Endothelial cell of umbilical vein (primary cell): ENCODE measurements around the gene ACTMAP. TPM values are rescaled to one million over a fixed set of nuclear protein-coding genes. Genes with fewer than 3 reads are reported as not detected.

ENCODE experiments used
- BruUV-seq: library from RNA; stranded (reverse); fragments of 400-500 nt; replicated peaks from 2 replicates; lab custom pipeline; 2021; lab: Mats Ljungman, UMichigan
- CTCF ChIA-PET: fragments of 300-600, 350-600 bp; sonication (Branson Sonifier 250); formaldehyde crosslinking; loops from one replicate; lab custom pipeline; 2021; ENCODE audit warnings: antibody characterized with exemption, inconsistent platforms; lab: Charles Lee
- POLR2A ChIA-PET: fragments of 300-600, 350-600 bp; sonication (Branson Sonifier 250); formaldehyde crosslinking; loops from one replicate; lab custom pipeline; 2021; ENCODE audit warnings: antibody characterized with exemption, inconsistent platforms; lab: Charles Lee
- DNase-seq: peaks from one replicate; pipeline ENCODE4 v3.0.0-alpha.2; 2011; ENCODE audit warnings: low read depth, low spot score
- FAIRE-seq: peaks from 2 replicates; lab custom pipeline; 2011; peaks lifted over from hg19 to GRCh38; lab: Jason Lieb, UNC
- H2AFZ ChIP-seq: 2 replicates; pipeline ENCODE4 v1.6.0; 2012; ENCODE audit warnings: low read depth, low read length, control low read depth, inconsistent platforms
- H3K27ac ChIP-seq: 2 replicates; pipeline ENCODE4 v1.5.1; 2011; ENCODE audit warnings: low read depth, mild to moderate bottlenecking, control low read depth, low read length, moderate library complexity; ENCODE audit not compliant: insufficient read depth
- H3K27me3 ChIP-seq, 2 experiments: 2 replicates each; pipeline versions ENCODE4 v1.6.0 to v1.6.1; 2011; ENCODE audit warnings: low read length in 2 of 2, mixed read lengths in 1 of 2; ENCODE audit not compliant: control insufficient read depth in 2 of 2, insufficient read depth in 2 of 2
- H3K36me3 ChIP-seq, 2 experiments: 2 replicates in 1 of 2; 3 replicates in 1 of 2; pipeline ENCODE4 v1.5.1; 2011; ENCODE audit warnings: low read length in 2 of 2, mild to moderate bottlenecking in 1 of 2, moderate library complexity in 1 of 2; ENCODE audit not compliant: control insufficient read depth in 2 of 2, insufficient read depth in 2 of 2; ENCODE audit errors: extremely low read depth in 1 of 2
- H3K4me1 ChIP-seq: 3 replicates; pipeline ENCODE4 v1.5.1; 2011; ENCODE audit warnings: mild to moderate bottlenecking, low read length; ENCODE audit not compliant: control insufficient read depth, insufficient read depth; ENCODE audit errors: extremely low read depth
- H3K4me2 ChIP-seq: 2 replicates; pipeline ENCODE4 v1.6.1; 2011; ENCODE audit warnings: low read length, control low read depth, mixed read lengths; ENCODE audit not compliant: insufficient read depth
- H3K4me3 ChIP-seq, 3 experiments: fragments of 200-600 bp in 1 of 3; sonication (generic), shearing (Covaris generic) in 1 of 3; replicated peaks in 1 of 3; 2 replicates each; pipeline ENCODE4 v1.5.1; 2011 to 2016; ENCODE audit warnings: control low read depth in 3 of 3, low read length in 3 of 3, mild to moderate bottlenecking in 2 of 3, inconsistent platforms in 1 of 3, low read depth in 1 of 3, moderate library complexity in 1 of 3; ENCODE audit not compliant: insufficient read depth in 1 of 3
- H3K79me2 ChIP-seq: 2 replicates; pipeline ENCODE4 v1.6.0; 2012; ENCODE audit warnings: low read length, inconsistent platforms; ENCODE audit not compliant: control insufficient read depth, insufficient read depth
- H3K9ac ChIP-seq: replicated peaks from 2 replicates; pipeline ENCODE3; 2011; ENCODE audit warnings: low read length, control low read depth; ENCODE audit not compliant: insufficient read depth; ENCODE audit errors: extremely low read depth
- H3K9me1 ChIP-seq: replicated peaks from 3 replicates; pipeline ENCODE4 v1.6.0; 2011; ENCODE audit warnings: mild to moderate bottlenecking, low read length; ENCODE audit not compliant: control insufficient read depth, insufficient read depth; ENCODE audit errors: extremely low read depth
- H3K9me3 ChIP-seq: replicated peaks from 2 replicates; pipeline ENCODE4 v1.5.1; 2012; ENCODE audit warnings: low read length, inconsistent platforms; ENCODE audit not compliant: control insufficient read depth, insufficient read depth
- H4K20me1 ChIP-seq: replicated peaks from 2 replicates; pipeline ENCODE3; 2011; ENCODE audit warnings: mild to moderate bottlenecking, low read length; ENCODE audit not compliant: control insufficient read depth, insufficient read depth; ENCODE audit errors: extremely low read depth
- CTCF ChIP-seq, 2 donors: IDR thresholded peaks; 1 replicate in 1 of 2; 2 replicates in 1 of 2; pipeline ENCODE4 v1.5.1; 2011; ENCODE audit warnings: low read length in 2 of 2, mild to moderate bottlenecking in 2 of 2, moderate library complexity in 2 of 2, control low read depth in 1 of 2, inconsistent platforms in 1 of 2, low read depth in 1 of 2; ENCODE audit not compliant: insufficient read depth in 1 of 2; ENCODE audit errors: extremely low read depth in 1 of 2
- EZH2 ChIP-seq: IDR thresholded peaks from 2 replicates; pipeline ENCODE4 v1.6.1; 2012; ENCODE audit warnings: borderline replicate concordance, low read depth, mild to moderate bottlenecking, moderate library complexity, low read length, inconsistent platforms; ENCODE audit not compliant: severe bottlenecking
- FOS ChIP-seq: IDR thresholded peaks from 2 replicates; pipeline ENCODE4 v1.6.1; 2011; ENCODE audit warnings: mild to moderate bottlenecking, low read length, moderate library complexity, borderline replicate concordance; ENCODE audit not compliant: insufficient read depth
- GATA2 ChIP-seq: IDR thresholded peaks from 2 replicates; pipeline ENCODE4 v1.7.0; 2011; ENCODE audit warnings: low read depth, mild to moderate bottlenecking, moderate library complexity, mixed read lengths, low read length; ENCODE audit not compliant: insufficient read length, insufficient read depth
- JUN ChIP-seq: IDR thresholded peaks from 2 replicates; pipeline ENCODE4 v1.6.1; 2011; ENCODE audit warnings: borderline replicate concordance, low read depth; ENCODE audit not compliant: insufficient read length, insufficient read depth
- MAX ChIP-seq: IDR thresholded peaks from 2 replicates; pipeline ENCODE4 v1.6.1; 2011; ENCODE audit not compliant: insufficient read depth, insufficient read length
- MYC ChIP-seq: IDR thresholded peaks from one replicate; pipeline ENCODE4 v1.6.1; 2011; ENCODE audit warnings: mild to moderate bottlenecking, low read depth, low read length
- POLR2A ChIP-seq: IDR thresholded peaks from 2 replicates; pipeline ENCODE4 v1.6.1; 2012; ENCODE audit warnings: low read depth, mild to moderate bottlenecking, control low read depth, low read length
- POLR2AphosphoS5 ChIP-seq: IDR thresholded peaks from 2 replicates; pipeline ENCODE4 v1.6.1; 2012; ENCODE audit warnings: low read depth, mild to moderate bottlenecking, control low read depth, low read length, moderate library complexity; ENCODE audit not compliant: insufficient read depth
- dilution Hi-C: fragments of 300-500 bp; cut with MboI; formaldehyde crosslinking; loops from one replicate; pipeline ENCODE4 v1.15.0; 2019; ENCODE audit warnings: low sequenced_read_pairs; ENCODE audit not compliant: extremely low pct_ligation_motif_present
- intact Hi-C: fragments of 100-400 bp; cut with micrococcal nuclease; formaldehyde crosslinking; loops from one replicate; pipeline ENCODE4 v1.10.0; 2022
- polyA plus RNA-seq, 4 experiments: library from polyadenylated mRNA; depleted of rRNA in 3 of 4; stranded (reverse) in 3 of 4; unstranded in 1 of 4; fragments of >200 nt; gene quantifications; 2 replicates each; pipeline versions ENCODE4 v1.2.1 to v1.2.3, GENCODE V29; 2011 to 2012; ENCODE audit warnings: missing spikeins in 1 of 4
- total RNA-seq: library from RNA; stranded (reverse); gene quantifications from 2 replicates; pipeline ENCODE4 v1.2.3, GENCODE V29; 2021

ACTMAP gene
- total and polyA plus RNA-seq, 2 donors (not counting 3 experiments of a cell fraction or from before 2014, with no cell fraction given): 5.2 to 9.1 TPM

DNA sequence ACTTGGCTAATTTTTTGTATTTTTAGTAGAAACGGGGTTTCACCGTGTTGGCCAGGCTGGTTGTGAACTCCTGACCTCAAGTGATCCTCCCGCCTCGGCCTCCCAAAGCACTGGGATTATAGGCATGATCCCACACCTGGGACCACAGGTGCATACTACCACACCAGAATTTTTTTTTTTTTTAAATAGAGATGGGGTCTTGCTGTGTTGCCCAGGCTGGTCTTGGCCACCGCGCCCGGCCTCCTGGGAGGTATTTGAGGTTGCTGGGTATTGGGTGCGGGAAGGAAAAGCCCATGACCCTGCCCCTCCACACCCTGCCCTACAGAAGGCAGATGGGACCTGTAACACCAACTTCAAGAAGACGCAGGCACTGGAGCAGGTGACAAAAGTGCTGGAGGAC, 13.6 kb downstream of the ACTMAP start:
- H2AFZ ChIP-seq: no peak overlapping the region
- H3K27ac ChIP-seq: no peak overlapping the region
- ChIA-PET POLR2A (no interaction called here), CTCF (no interaction called here)
- no peak overlapping the region for H3K4me2 ChIP-seq
- dilution Hi-C loops (no loop called here), intact Hi-C loops (no loop called here)
- no TSS peak for BruUV-seq
- H3K79me2 ChIP-seq: no peaks in the 10 kb centered on the region
- H3K4me1 ChIP-seq: no peaks in the 10 kb centered on the region
- no peaks in the 10 kb centered on the region for H4K20me1 ChIP-seq
- DNase-seq (no peak), FAIRE-seq (no peak)
- no peak overlapping the region for H3K4me3 ChIP-seq
- no peaks in the 10 kb centered on the region for H3K27me3 ChIP-seq
- H3K36me3 ChIP-seq: peaks cover 11 to 34% of the 10 kb centered on the region in 2 experiments
- no peak overlapping the region for H3K9ac ChIP-seq
- TF ChIP-seq CTCF (IDR thresholded peaks at IDR 0.05; ENCODE audit: extremely low read depth in 1 of 2, insufficient read depth in 1 of 2, low read depth in 1 of 2, low read length in 2 of 2) (no peak), FOS (no peak), MYC (no peak), MAX (no peak), JUN (no peak), EZH2 (no peak), POLR2AphosphoS5 (no peak), POLR2A (no peak), GATA2 (no peak)
- no peaks in the 10 kb centered on the region for H3K9me1 ChIP-seq
- no peaks in the 10 kb centered on the region for H3K9me3 ChIP-seq
